NK-92 (cell line): ENCODE results near the gene TMEM236.

Experiments used
- DNase-seq: peaks from one replicate; lab custom pipeline; 2025; ENCODE audit not compliant: unreplicated experiment; lab: John Stamatoyannopoulos, UW

Gene TMEM236

GRCh38 chr10:17740668-17741067 is 11.3 kb upstream of the TMEM236 start:
- no peak for DNase-seq

- no peak for DNase-seq
These were observed 9.1 kb upstream of the TMEM236 start for GRCh38 chr10:17742918-17743317.

- no peak for DNase-seq
These were observed 8.6 kb upstream of the TMEM236 start for GRCh38 chr10:17743437-17743836.

GRCh38 chr10:17744341-17744861 is 7.6 kb upstream of the TMEM236 start:
- DNase-seq = no peak

GRCh38 chr10:17747883-17748550 is 4.0 kb upstream of the TMEM236 start:
- no peak for DNase-seq

- DNase-seq = no peak
These were observed 2.1 kb upstream of the TMEM236 start for GRCh38 chr10:17749890-17750289.

GRCh38 chr10:17756557-17757217 is 4.7 kb downstream of the TMEM236 start:
- DNase-seq = no peak

GRCh38 chr10:17758200-17758599 is 6.2 kb downstream of the TMEM236 start:
- no peak for DNase-seq

- no peak for DNase-seq
These were observed 6.9 kb downstream of the TMEM236 start for GRCh38 chr10:17758896-17759295.

- DNase-seq = no peak
These were observed 12.1 kb downstream of the TMEM236 start for GRCh38 chr10:17764142-17764541.

- no peak for DNase-seq
These were observed 13.6 kb downstream of the TMEM236 start for GRCh38 chr10:17765602-17766001.

GRCh38 chr10:17766731-17767130 is 14.7 kb downstream of the TMEM236 start:
- no peak for DNase-seq

GRCh38 chr10:17768496-17768895 is 16.5 kb downstream of the TMEM236 start:
- no peak for DNase-seq

- no peak for DNase-seq
These were observed 17.0 kb downstream of the TMEM236 start for GRCh38 chr10:17768957-17769356.

- DNase-seq = no peak
These were observed 19.0 kb downstream of the TMEM236 start for GRCh38 chr10:17771017-17771416.

GRCh38 chr10:17779784-17780183 is 27.8 kb downstream of the TMEM236 start:
- no peak for DNase-seq

GRCh38 chr10:17780727-17781126 is 28.7 kb downstream of the TMEM236 start:
- DNase-seq = no peak

GRCh38 chr10:17781856-17782255 is 29.9 kb downstream of the TMEM236 start:
- DNase-seq = no peak

- no peak for DNase-seq
These were observed 31.1 kb downstream of the TMEM236 start for GRCh38 chr10:17782921-17783665.

- no peak for DNase-seq
These were observed 31.8 kb downstream of the TMEM236 start for GRCh38 chr10:17783751-17784150.

GRCh38 chr10:17784688-17785087 is 32.7 kb downstream of the TMEM236 start:
- DNase-seq = no peak
